Kidney (tissue), 14 donors: Measurements from ENCODE around the gene NT5C3B. TPM values are rescaled to one million over a fixed set of nuclear protein-coding genes. Genes with fewer than 3 reads are reported as not detected.

Experiments used
- DNase-seq, 5 donors: peaks; one replicate each; pipeline ENCODE4 v3.0.0-alpha.2; 2013 to 2020
- FAIRE-seq: peaks from 2 replicates; lab custom pipeline; 2012; peaks lifted over from hg19 to GRCh38; lab: Jason Lieb, UNC
- H3K27ac ChIP-seq, 2 donors: one replicate each; pipeline ENCODE4 v1.7.0; 2013; ENCODE audit warnings: low read depth in 2 of 2, low read length in 2 of 2, inconsistent platforms in 1 of 2
- H3K27me3 ChIP-seq: one replicate; pipeline ENCODE4 v1.7.1; 2013; ENCODE audit warnings: low read length, inconsistent platforms; ENCODE audit not compliant: control insufficient read depth, insufficient read depth
- H3K36me3 ChIP-seq, 3 donors: one replicate each; pipeline versions ENCODE4 v1.7.0 to v1.7.1; 2013; ENCODE audit warnings: low read length in 3 of 3, control low read depth in 1 of 3, inconsistent platforms in 1 of 3; ENCODE audit not compliant: insufficient read depth in 3 of 3, control insufficient read depth in 2 of 3
- H3K4me1 ChIP-seq, 3 donors: one replicate each; pipeline versions ENCODE4 v1.7.0 to v1.7.1; 2013; ENCODE audit warnings: low read length in 3 of 3, inconsistent platforms in 1 of 3, low read depth in 1 of 3; ENCODE audit not compliant: control insufficient read depth in 2 of 3, insufficient read depth in 2 of 3
- H3K4me3 ChIP-seq, 3 donors: one replicate each; pipeline versions ENCODE4 v1.7.0 to v1.8.1; 2013; ENCODE audit warnings: low read length in 3 of 3, control low read depth in 1 of 3, inconsistent platforms in 1 of 3
- H3K9ac ChIP-seq, 3 donors: one replicate each; pipeline versions ENCODE4 v1.7.0 to v1.7.1; 2013; ENCODE audit warnings: low read length in 3 of 3, control low read depth in 1 of 3, inconsistent platforms in 1 of 3
- H3K9me3 ChIP-seq, 3 donors: one replicate each; pipeline versions ENCODE4 v1.7.0 to v1.7.1; 2013; ENCODE audit warnings: low read length in 3 of 3, control low read depth in 1 of 3, inconsistent platforms in 1 of 3; ENCODE audit not compliant: control insufficient read depth in 2 of 3, insufficient read depth in 1 of 3
- intact Hi-C: fragments of 100-400 bp; cut with DNase I; formaldehyde crosslinking; loops from one replicate; pipeline ENCODE4 v1.11.1; 2022
- polyA plus RNA-seq: library from polyadenylated mRNA; stranded (reverse); fragments of 350-450 nt; fragmentation: Illumina TruSeq; extraction: RNeasy Lipid Tissue Mini Kit (QIAGEN cat#74804); gene quantifications from one replicate; pipeline ENCODE4 v1.2.3, GENCODE V29; 2014; ENCODE audit warnings: low read depth, low replicate concordance; ENCODE audit not compliant: insufficient read depth
- total RNA-seq: library from RNA; stranded (reverse); fragmentation: NEBNext Ultra II Directional; extraction: Animal tissue kit (Norgen Biotek cat#: 25700); gene quantifications from one replicate; pipeline ENCODE4 v1.2.1, GENCODE V29; 2021
- TF ChIP-seq, protein P1 (sequence below): IDR thresholded peaks from 3 replicates; pipeline ENCODE4 v1.5.1; 2012; ENCODE audit warnings: mild to moderate bottlenecking, moderate library complexity, borderline replicate concordance; ENCODE audit not compliant: insufficient read depth; ENCODE audit errors: extremely low read depth
- donor health status: control.
- donor health status: control.
- donor health status: control.
- donor health status: control.
- donor health status: control.
- donor health status: DM: yes; HTN: yes; CAD: no.
- donor health status: Normal renal cell carcinoma (clear cell type).

The NT5C3B gene
- total and polyA plus RNA-seq, 2 donors from 2014 or later, result 44.0 to 88.0 TPM

GRCh38 chr17:41825175-41825845 is 10.7 kb downstream of the NT5C3B start:
- intact Hi-C loops, result no loop called here
- H3K4me1 ChIP-seq, result no peaks in the 10 kb centered on the region
- H3K4me3 ChIP-seq, result no peak overlapping the region
- no peaks in the 10 kb centered on the region for H3K9me3 ChIP-seq
- H3K27me3 ChIP-seq, result no peaks in the 10 kb centered on the region
- H3K36me3 ChIP-seq, result peaks cover 5 to 24% (median 7%) of the 10 kb centered on the region in 3 donors
- peak in 1 of 5 donors; percentile 66 for DNase-seq
- TF ChIP-seq, protein P1, sequence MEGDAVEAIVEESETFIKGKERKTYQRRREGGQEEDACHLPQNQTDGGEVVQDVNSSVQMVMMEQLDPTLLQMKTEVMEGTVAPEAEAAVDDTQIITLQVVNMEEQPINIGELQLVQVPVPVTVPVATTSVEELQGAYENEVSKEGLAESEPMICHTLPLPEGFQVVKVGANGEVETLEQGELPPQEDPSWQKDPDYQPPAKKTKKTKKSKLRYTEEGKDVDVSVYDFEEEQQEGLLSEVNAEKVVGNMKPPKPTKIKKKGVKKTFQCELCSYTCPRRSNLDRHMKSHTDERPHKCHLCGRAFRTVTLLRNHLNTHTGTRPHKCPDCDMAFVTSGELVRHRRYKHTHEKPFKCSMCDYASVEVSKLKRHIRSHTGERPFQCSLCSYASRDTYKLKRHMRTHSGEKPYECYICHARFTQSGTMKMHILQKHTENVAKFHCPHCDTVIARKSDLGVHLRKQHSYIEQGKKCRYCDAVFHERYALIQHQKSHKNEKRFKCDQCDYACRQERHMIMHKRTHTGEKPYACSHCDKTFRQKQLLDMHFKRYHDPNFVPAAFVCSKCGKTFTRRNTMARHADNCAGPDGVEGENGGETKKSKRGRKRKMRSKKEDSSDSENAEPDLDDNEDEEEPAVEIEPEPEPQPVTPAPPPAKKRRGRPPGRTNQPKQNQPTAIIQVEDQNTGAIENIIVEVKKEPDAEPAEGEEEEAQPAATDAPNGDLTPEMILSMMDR, result no peak
- no peak overlapping the region for H3K9ac ChIP-seq
- FAIRE-seq, result no peak
- no peak overlapping the region for H3K27ac ChIP-seq

- H3K9ac ChIP-seq, result no peak overlapping the region
- no peaks in the 10 kb centered on the region for H3K27me3 ChIP-seq
- peaks cover 0 to 16% (median 2%) of the 10 kb centered on the region in 3 donors for H3K36me3 ChIP-seq
- H3K9me3 ChIP-seq, result no peaks in the 10 kb centered on the region
- H3K27ac ChIP-seq, result no peak overlapping the region
- intact Hi-C loops, result no loop called here
- TF ChIP-seq, protein P1, result no peak
- H3K4me3 ChIP-seq, result no peak overlapping the region
- peak in 1 of 5 donors; percentile 51 for DNase-seq
- no peaks in the 10 kb centered on the region for H3K4me1 ChIP-seq
- no peak for FAIRE-seq
Measured at GRCh38 chr17:41824086-41824485, 11.9 kb downstream of the NT5C3B start.

- DNase-seq, result no peak
- no peaks in the 10 kb centered on the region for H3K9me3 ChIP-seq
Measured at GRCh38 chr17:41823580-41823979, 12.5 kb downstream of the NT5C3B start.

More at GRCh38 chr17:41823580-41823979, 12.5 kb downstream of the NT5C3B start:
- intact Hi-C loops, result no loop called here
- no peaks in the 10 kb centered on the region for H3K4me1 ChIP-seq
- TF ChIP-seq, protein P1, result no peak
- no peak overlapping the region for H3K9ac ChIP-seq
- H3K27me3 ChIP-seq, result no peaks in the 10 kb centered on the region
- H3K27ac ChIP-seq, result no peak overlapping the region
- H3K36me3 ChIP-seq, result peaks cover 0 to 16% (median 2%) of the 10 kb centered on the region in 3 donors
- no peak overlapping the region for H3K4me3 ChIP-seq
- no peak for FAIRE-seq
